D721Med (cell line): ENCODE results near the gene CDH4.

Source experiments
- DNase-seq: peaks from one replicate; pipeline ENCODE4 v3.0.0; 2011; ENCODE audit warnings: low spot score; ENCODE audit not compliant: insufficient read length
- FAIRE-seq: peaks from 2 replicates; lab custom pipeline; 2011; peaks lifted over from hg19 to GRCh38; lab: Jason Lieb, UNC
- CTCF ChIP-seq: IDR thresholded peaks from 2 replicates; pipeline ENCODE4 v1.5.1; 2012; ENCODE audit warnings: mild to moderate bottlenecking, control low read depth; ENCODE audit not compliant: insufficient read depth; ENCODE audit errors: missing control alignments

CDH4 gene

DNA sequence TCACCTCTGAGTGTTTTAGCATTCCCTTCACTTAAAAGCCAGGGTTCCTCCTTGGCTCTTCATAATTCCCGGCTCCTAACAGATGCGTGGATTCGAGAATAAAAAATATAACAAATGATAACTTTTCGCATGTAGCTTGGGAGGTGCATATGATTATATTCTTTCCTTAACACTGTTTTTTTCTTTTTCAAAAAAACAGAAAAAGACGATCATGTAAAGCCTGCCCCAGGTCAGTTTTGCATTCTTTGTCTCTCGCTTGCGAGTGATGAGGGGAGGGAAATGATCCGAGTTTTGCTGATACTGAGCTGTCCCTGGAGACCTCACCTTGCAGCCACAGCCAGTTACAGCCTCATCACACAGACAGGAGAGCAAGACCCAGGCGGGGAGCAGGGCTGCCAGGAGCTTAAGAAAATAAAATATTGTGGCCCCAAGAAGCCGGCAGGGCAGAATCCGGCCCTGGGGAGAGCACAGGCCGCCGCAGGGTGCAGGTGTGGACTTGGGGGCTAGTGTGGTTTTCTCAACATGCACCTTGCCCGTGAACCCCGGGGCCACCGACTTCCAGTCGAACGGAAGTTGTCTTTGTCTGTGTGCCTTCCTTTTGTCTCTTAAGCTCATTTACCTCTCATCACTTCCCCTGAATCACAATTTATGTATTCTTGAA, 511.8 kb downstream of the CDH4 start:
- FAIRE-seq (no peak), DNase-seq (no peak)
- TF ChIP-seq CTCF = no peak

- FAIRE-seq (no peak), DNase-seq (no peak)
- TF ChIP-seq CTCF = no peak
These were observed 512.5 kb downstream of the CDH4 start for GRCh38 chr20:61764471-61765025.

GRCh38 chr20:61765081-61765870, 513.2 kb downstream of the CDH4 start:
- DNase-seq (no peak), FAIRE-seq (no peak)
- TF ChIP-seq CTCF = no peak

- DNase-seq (no peak), FAIRE-seq (no peak)
- no peak for TF ChIP-seq CTCF
These were observed 514.0 kb downstream of the CDH4 start for GRCh38 chr20:61765871-61766654.

- TF ChIP-seq CTCF = no peak
- FAIRE-seq = no peak
- DNase-seq = no peak
These were observed 515.0 kb downstream of the CDH4 start for GRCh38 chr20:61766921-61767610.

DNA sequence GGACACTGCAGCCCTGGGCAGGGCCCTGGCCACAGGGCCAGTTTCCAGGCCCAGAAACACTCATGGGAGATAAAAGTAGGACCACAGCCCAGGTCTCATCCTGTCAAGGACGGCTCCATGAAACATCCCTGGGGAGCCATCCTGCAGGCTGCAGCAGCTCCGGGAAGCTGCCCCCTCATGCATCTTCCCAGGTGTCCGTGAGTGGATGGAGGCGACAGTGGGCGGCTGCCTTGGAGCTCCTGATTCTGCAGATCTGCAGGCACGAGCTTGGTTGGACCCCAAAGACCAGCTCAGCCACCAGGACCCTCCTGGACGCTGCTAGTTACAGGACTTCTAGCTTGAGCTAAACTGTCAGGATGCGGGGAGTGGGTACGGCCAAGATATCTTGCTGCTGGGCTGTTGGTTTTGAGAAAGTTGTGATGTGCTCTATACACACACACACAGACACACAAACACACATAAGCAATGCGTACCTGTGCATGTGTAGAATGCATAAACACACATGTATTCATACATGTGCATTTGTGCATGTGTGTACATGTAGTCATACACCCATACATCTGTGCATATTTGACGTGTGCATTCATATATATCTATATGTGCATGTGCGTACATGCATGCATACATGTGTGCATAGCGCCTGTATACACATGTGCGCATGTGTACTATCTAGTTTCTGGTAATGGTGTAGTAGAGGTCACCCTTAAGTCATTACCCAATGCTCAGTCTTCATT, 515.9 kb downstream of the CDH4 start:
- no peak for DNase-seq
- FAIRE-seq = no peak
- TF ChIP-seq CTCF = no peak
